Fibroblast of skin of right biceps (primary cell): ENCODE measurements around the gene PLA1A.

Experiments
- DNase-seq: peaks from one replicate; pipeline ENCODE4 v3.0.0-alpha.2; 2013

Gene PLA1A

GRCh38 chr3:119613201-119613600 is 15.5 kb downstream of the PLA1A start:
- no peak for DNase-seq

- DNase-seq, result no peak
These were observed 16.2 kb downstream of the PLA1A start for GRCh38 chr3:119613872-119614271.

GRCh38 chr3:119616056-119616455 is 18.4 kb downstream of the PLA1A start:
- DNase-seq, result no peak

- DNase-seq, result no peak
These were observed 21.4 kb downstream of the PLA1A start for GRCh38 chr3:119619094-119619493.

- DNase-seq, result no peak
These were observed 23.2 kb downstream of the PLA1A start for GRCh38 chr3:119620899-119621298.

GRCh38 chr3:119624002-119624720 is 26.5 kb downstream of the PLA1A start:
- no peak for DNase-seq

GRCh38 chr3:119625451-119626153 is 27.9 kb downstream of the PLA1A start:
- no peak for DNase-seq

GRCh38 chr3:119626196-119626595 is 28.5 kb downstream of the PLA1A start:
- DNase-seq, result no peak

GRCh38 chr3:119627461-119627860 is 29.8 kb downstream of the PLA1A start:
- no peak for DNase-seq

- no peak for DNase-seq
These were observed 30.7 kb downstream of the PLA1A start for GRCh38 chr3:119628390-119628789.

GRCh38 chr3:119628816-119629445 is 31.2 kb downstream of the PLA1A start:
- DNase-seq, result no peak

GRCh38 chr3:119630128-119630879 is 32.6 kb downstream of the PLA1A start:
- peak; percentile 69 for DNase-seq

- DNase-seq, result no peak
These were observed 33.2 kb downstream of the PLA1A start for GRCh38 chr3:119630880-119631329.

GRCh38 chr3:119631516-119631915 is 33.8 kb downstream of the PLA1A start:
- DNase-seq, result peak; percentile 41

GRCh38 chr3:119632216-119632615 is 34.5 kb downstream of the PLA1A start:
- DNase-seq, result no peak

- no peak for DNase-seq
These were observed 35.1 kb downstream of the PLA1A start for GRCh38 chr3:119632829-119633228.

- DNase-seq, result no peak
These were observed 38.0 kb downstream of the PLA1A start for GRCh38 chr3:119635719-119636118.

GRCh38 chr3:119636249-119636648 is 38.6 kb downstream of the PLA1A start:
- peak; percentile 55 for DNase-seq

GRCh38 chr3:119636891-119637611 is 39.4 kb downstream of the PLA1A start:
- no peak for DNase-seq

GRCh38 chr3:119637679-119638477 is 40.2 kb downstream of the PLA1A start:
- peak; percentile 97 for DNase-seq

GRCh38 chr3:119639494-119640350 is 42.0 kb downstream of the PLA1A start:
- peak; percentile 38 for DNase-seq
